Omental fat pad (tissue), 4 donors: Measurements from ENCODE around the gene HPCAL4. TPM values are rescaled to one million over a fixed set of nuclear protein-coding genes. Genes with fewer than 3 reads are reported as not detected.
A peak's percentile ranks its signal among the peaks of the same experiment; 100 is the strongest.

Experiments
- ATAC-seq: fragments of 150-250 bp; one replicate; pipeline ENCODE4 v1.9.1; 2016; ENCODE audit warnings: mild to moderate bottlenecking, moderate library complexity; ENCODE audit not compliant: low FRiP score
- DNase-seq: peaks from one replicate; pipeline ENCODE4 v3.0.0-alpha.2; 2019; ENCODE audit warnings: low spot score
- CTCF ChIP-seq, 3 donors: fragments of 450-650 bp; IDR thresholded peaks; one replicate each; pipeline ENCODE4 v1.5.1; 2016 to 2017; ENCODE audit warnings: antibody characterized with exemption in 3 of 3, mild to moderate bottlenecking in 3 of 3, moderate library complexity in 2 of 3
- total RNA-seq, 4 donors: library from RNA; depleted of rRNA; stranded (reverse); fragments of >200 nt; gene quantifications; one replicate each; pipeline ENCODE4 v1.1.0, GENCODE V29; 2016

The HPCAL4 gene
- total RNA-seq, 4 donors from 2014 or later, result 0.16 to 0.74 (median 0.24) TPM; not detected in 1

- no peak for DNase-seq
- no peak for ATAC-seq
- no peak for TF ChIP-seq CTCF (IDR thresholded peaks at IDR 0.05)
These were observed 42.7 kb downstream of the HPCAL4 start for GRCh38 chr1:39648496-39648895.

DNA sequence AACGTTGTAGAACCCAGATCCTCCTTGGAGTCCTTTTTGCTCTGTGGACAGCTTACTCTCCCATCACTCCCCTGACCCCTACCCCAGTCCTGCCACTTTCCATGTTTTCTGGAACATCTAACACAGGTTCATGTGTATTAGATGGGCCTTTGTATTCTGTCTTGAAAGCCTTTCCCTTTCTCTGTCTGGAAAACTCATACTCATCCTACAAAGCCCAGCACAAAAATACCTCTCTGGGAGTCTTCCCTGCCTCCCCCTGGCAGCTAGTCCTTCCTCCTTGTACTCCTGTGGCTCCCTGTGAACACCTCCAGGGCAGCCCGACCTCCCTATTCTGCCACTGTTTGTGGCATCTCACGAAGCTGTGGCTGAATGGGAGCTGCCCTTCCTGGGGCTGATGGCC, 44.0 kb downstream of the HPCAL4 start:
- DNase-seq, result no peak
- no peak for TF ChIP-seq CTCF (IDR thresholded peaks at IDR 0.05)
- ATAC-seq, result no peak

GRCh38 chr1:39646232-39647081, 44.8 kb downstream of the HPCAL4 start:
- TF ChIP-seq CTCF (IDR thresholded peaks at IDR 0.05), result no peak
- DNase-seq, result no peak
- ATAC-seq, result peak; percentile 42

GRCh38 chr1:39645411-39646043, 45.7 kb downstream of the HPCAL4 start:
- DNase-seq (no peak), ATAC-seq (no peak)
- TF ChIP-seq CTCF (IDR thresholded peaks at IDR 0.05), result no peak

DNA sequence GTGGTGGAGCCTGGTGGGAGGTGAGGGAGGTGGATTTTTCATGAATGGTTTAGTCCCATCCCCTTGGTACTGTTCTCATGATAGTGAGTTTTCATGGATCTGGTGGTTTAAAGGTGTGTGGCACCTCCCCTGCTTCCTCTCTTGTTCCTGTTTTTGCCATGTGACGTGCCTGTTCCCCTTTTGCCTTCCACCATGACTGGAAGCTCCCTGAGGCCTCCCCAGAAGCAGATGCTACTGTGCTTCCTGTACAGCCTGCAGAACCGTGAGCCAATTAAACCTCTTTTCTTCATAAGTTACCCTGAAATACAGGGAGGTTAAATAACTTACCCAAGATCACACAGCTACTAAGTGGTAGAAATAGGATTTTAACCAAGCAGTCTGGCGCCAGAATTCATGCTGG, 47.5 kb downstream of the HPCAL4 start:
- no peak for TF ChIP-seq CTCF (IDR thresholded peaks at IDR 0.05)
- DNase-seq (no peak), ATAC-seq (no peak)

- no peak for ATAC-seq
- DNase-seq, result no peak
- TF ChIP-seq CTCF (IDR thresholded peaks at IDR 0.05), result no peak
These were observed 48.4 kb downstream of the HPCAL4 start for GRCh38 chr1:39642796-39643195.

DNA sequence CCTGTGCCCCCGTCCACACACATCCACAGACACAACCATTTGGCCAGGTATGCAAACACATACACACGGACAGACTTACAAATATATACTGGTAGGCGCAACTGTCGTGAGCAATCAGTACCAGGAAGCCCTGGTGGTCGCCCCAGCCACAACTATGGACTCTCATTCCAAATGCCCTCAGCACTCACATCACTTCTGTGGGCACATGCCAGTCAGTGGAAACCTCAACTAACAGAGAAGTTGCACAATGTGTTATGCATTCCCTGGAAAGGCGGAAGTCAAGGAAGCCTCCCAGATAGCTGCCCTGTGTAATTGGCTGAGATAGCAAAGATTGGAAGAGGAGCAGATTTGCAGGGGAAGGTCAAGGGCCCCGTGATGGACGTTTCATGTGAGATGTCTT, 50.4 kb downstream of the HPCAL4 start:
- ATAC-seq (no peak), DNase-seq (no peak)
- no peak for TF ChIP-seq CTCF (IDR thresholded peaks at IDR 0.05)
